ENCODE results near the gene HYAL2. TPM values are rescaled to one million over a fixed set of nuclear protein-coding genes. Genes with fewer than 3 reads are reported as not detected.

The HYAL2 gene
- total RNA-seq, 1 donor = 69.1 TPM

DNA sequence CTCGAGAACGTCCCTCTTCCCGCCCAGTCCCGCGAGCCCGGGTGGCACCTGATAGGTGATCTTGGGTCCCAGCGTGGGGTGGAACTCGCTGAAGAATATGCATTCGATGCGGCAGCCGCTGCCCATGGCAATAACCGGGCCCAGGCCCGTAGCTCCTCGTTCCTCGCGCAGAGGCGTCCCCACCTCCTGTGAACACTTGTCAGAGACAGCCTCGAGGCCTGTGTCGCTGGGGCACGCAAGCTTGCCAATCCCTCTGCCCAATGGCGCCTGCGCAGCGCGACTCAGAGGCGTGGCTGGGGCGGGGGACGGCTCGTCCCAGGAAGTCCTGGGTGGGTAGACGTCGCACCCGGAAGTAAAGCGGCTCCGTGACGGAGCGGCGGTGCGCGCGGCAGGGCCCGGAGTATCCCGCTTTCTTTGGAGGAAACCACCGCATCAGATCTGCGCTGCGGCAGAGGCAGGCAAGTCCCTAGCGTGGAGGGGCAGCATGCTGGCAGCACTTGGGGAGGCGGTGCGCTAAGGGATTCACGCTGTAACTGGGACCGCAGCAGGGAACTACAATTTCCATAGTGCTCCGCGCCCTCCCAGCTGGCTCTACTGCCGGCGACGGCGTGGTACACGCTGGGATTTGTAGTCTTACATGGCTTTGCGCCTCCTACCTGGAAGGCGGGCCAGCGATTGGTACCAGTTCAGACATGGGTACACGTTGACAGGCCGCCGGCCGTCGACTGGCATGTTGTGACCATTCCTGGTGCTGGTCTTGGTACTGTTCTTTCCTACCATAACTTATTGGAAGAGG is 28.2 kb upstream of the HYAL2 start, which contains the start of the genes CYB561D2 and NPRL2:
CYB561D2 (plus strand) TSS at position 336 of the 796 bp plus-strand sequence. CDS start 572 bp downstream, outside the sequence.
NPRL2 (minus strand) TSS at position 249 of the 796 bp plus-strand sequence; CDS start at position 126, 123 bp downstream.
- DNase-seq (ENCODE audit: low read depth) = peak; percentile 94
- TF ChIP-seq, protein P1, sequence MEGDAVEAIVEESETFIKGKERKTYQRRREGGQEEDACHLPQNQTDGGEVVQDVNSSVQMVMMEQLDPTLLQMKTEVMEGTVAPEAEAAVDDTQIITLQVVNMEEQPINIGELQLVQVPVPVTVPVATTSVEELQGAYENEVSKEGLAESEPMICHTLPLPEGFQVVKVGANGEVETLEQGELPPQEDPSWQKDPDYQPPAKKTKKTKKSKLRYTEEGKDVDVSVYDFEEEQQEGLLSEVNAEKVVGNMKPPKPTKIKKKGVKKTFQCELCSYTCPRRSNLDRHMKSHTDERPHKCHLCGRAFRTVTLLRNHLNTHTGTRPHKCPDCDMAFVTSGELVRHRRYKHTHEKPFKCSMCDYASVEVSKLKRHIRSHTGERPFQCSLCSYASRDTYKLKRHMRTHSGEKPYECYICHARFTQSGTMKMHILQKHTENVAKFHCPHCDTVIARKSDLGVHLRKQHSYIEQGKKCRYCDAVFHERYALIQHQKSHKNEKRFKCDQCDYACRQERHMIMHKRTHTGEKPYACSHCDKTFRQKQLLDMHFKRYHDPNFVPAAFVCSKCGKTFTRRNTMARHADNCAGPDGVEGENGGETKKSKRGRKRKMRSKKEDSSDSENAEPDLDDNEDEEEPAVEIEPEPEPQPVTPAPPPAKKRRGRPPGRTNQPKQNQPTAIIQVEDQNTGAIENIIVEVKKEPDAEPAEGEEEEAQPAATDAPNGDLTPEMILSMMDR (IDR thresholded peaks at IDR 0.05; ENCODE audit: insufficient read depth, low read depth, low read length) = no peak
- peak within 1 kb of the TSS; percentile 97 for H3K4me3 ChIP-seq (ENCODE audit: low read depth, low read length)

DNA sequence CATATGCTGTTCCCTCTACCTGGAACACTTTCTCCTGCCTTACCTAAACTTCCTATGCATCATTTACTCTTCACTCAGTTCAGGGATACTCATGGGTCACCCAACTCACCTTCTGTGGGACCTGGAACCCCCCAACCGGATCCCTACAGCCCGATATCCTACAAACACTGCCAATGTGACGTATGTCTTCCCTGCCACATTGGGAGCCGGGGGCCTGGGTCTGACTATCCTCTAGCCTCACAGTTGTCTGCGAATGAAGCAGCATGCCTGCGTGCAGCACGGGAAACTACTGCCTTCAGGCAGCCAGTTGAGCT is 27.6 kb upstream of the HYAL2 start:
- DNase-seq (ENCODE audit: low read depth) = no peak
- TF ChIP-seq, protein P1 (IDR thresholded peaks at IDR 0.05; ENCODE audit: insufficient read depth, low read depth, low read length) = no peak

DNA sequence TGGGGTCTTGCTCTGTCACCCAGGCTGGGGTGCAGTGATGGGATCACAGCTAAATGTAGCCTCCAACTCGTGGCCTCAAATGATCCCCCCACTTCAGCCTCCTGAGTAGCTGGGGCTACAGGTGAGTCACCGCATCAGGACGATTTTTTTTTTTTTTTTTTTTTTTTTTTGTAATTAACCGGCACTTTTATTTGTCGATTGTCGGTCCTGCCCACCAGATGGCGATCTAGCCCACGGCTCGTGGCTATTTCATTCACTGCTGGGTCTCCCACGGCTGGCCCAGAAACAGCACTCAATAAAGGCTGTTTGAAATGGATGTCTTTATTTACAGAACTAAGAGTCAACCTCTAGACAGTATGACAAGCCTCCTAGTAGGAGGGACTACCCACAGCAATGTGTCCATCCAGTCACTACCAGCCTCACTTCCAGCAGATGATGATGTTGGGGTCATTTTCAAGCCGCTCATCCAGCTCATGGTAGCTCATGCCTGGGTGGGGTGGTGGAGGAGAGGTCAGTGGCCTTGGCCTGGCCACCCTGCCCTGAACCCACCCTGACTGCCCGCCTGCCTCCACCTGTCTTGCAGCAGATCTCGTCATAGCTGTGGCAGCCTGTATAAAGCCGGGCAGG is 24.8 kb upstream of the HYAL2 start:
- H3K4me3 ChIP-seq (ENCODE audit: low read depth, low read length) = no peak overlapping the region
- peak; percentile 72 for DNase-seq (ENCODE audit: low read depth)
- TF ChIP-seq, protein P1 (IDR thresholded peaks at IDR 0.05; ENCODE audit: insufficient read depth, low read depth, low read length) = peak; percentile 61

More for the DNA sequence above, 27.6 kb upstream of the HYAL2 start:
- peak overlapping the region; percentile 97 for H3K4me3 ChIP-seq (ENCODE audit: low read depth, low read length)

DNA sequence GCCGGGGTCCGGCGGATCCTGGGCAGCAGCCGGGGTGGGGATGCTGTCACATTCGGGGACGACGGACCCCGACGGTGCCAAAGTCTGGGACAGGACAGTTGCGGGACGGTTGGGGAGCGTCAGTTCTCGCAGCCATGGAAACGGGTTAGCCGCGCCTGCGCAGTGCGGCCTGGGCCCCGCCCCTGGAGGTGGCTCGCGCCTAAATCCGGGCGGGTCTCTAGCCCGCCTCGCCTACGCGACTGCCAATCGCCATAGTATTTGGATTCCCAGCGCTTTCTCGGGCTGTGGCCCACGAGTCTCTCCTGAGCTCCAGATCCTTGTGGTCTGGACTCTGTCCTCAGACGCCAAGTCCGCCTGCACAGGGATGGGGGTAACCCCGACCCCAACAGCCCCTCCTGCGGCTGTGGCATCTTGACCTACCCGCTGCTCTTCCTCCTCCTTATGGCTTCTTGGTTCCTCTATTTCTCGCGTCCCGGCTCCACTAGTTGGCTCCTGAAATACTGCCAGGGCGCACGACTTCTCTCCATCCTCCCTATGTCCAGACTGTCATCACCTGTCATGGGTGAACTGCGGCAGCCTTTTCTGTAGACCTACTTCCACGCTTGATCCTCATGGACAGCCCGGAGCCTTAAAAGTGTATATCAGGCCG is 23.2 kb upstream of the HYAL2 start, which contains the start of gene ZMYND10:
ZMYND10 (minus strand) TSS at position 147 of the 649 bp plus-strand sequence. CDS start 153 bp downstream, outside the sequence.
- H3K4me3 ChIP-seq (ENCODE audit: low read depth, low read length) = peak within 1 kb of the TSS; percentile 59
- DNase-seq (ENCODE audit: low read depth) = peak; percentile 51
- TF ChIP-seq, protein P1 (IDR thresholded peaks at IDR 0.05; ENCODE audit: insufficient read depth, low read depth, low read length) = no peak

DNA sequence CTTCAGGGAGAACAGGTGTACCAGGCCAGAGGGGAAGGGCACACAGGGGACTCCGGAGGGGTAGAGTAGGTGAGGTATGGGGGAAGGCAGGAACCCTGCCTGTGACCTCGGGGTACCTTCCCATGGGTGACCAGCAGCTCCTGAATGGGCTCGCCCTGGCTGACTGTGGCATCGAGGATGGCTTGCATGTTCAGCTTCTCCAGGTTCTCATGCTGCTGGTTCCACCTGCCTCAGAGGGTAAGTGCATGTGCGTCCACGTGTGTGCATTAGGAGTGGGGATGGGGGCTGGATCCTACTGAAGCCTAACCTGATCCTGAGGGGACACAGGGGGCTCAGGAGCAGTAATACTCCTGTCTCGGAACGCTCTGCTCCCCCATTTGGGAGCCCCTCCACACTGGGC is 22.5 kb upstream of the HYAL2 start:
- peak overlapping the region; percentile 59 for H3K4me3 ChIP-seq (ENCODE audit: low read depth, low read length)
- no peak for DNase-seq (ENCODE audit: low read depth)
- TF ChIP-seq, protein P1 (IDR thresholded peaks at IDR 0.05; ENCODE audit: insufficient read depth, low read depth, low read length) = no peak

DNA sequence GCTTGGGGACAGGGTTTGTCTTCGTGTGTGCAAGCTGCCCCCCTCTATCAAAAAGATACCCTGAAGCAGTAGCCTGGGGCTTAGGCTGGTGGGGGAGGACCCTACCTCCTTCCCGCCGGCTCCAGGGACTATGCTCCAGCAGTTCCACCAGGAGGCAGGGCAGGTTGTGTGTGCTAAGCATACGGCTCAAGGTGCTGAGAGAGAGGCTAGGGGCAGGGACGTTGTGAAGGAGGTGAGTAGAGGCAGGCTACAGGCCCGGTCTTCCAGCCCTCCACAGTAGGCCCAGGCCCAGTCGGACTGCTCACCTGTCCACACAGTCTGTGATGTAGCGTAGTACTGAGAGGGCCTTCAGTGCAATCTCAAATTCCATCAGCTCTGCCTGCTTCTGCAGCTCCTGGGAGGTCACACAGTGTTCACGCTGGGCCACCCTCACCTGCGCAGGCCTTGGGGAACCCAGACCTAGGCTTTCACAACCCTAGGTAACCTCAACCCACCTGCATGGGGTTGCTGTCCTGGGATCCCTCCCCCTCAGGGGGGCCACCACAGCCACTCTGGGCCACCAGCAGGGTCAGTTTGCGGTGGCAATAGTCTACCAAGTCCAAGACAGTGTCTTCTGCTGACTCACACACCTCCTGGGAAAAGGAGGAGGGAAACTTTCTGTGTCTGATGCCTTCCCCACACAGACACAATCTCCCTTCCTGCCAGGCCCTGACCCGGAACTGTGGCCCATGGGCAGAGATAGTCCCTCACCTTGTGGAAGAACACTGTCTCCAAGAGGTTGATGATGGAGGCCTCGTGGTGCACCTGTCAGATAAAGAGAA is 20.5 kb upstream of the HYAL2 start:
- no peak for DNase-seq (ENCODE audit: low read depth)
- no peak overlapping the region for H3K4me3 ChIP-seq (ENCODE audit: low read depth, low read length)
- TF ChIP-seq, protein P1 (IDR thresholded peaks at IDR 0.05; ENCODE audit: insufficient read depth, low read depth, low read length) = no peak

Measured in fibroblast of villous mesenchyme (primary cell).